ENCODE measurements around the gene CASZ1. TPM values are rescaled to one million over a fixed set of nuclear protein-coding genes. Genes with fewer than 3 reads are reported as not detected.

CASZ1 gene
- polyA plus RNA-seq, 3 donors, result 0.30 to 3.7 (median 0.50) TPM

DNA sequence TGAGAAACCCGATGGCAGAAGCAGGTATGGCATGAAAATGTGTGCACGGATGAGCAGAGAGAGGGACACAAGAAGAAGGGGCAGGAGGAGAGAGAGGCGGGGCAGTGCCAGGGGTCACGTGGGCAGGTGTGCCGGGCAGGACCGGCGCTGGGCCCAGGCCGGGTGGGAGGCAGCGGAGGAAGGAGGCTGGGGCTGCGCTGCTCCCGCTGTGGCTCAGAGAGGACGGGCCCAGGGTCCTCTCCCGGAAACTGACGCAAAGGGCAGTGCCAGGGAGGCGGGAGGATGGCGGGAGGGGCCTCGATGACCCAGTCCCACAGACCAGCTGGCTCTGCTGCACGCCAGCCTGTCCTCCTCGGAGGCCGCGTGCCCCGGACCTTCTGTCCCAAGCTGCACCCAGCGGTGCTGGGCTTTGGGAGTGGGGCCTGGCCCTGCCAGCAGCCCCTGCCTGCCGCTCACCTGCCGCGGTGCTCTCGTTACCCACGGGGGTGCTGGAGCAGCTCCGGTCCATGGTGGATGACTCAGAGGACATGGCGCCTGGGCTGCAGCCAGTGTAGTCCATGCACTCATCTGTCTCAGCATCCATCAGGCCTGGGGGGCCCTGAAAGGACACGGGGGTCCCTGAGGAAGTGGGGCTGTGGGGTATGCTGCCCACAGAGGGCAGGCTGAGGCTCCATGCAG, 153.9 kb downstream of the CASZ1 start:
- Mint-ChIP-seq H3K36me3 (peaks cover 0 to 6% of the 10 kb centered on the region in 2 donors), H3K27me3 (ENCODE audit: low read depth in 3 of 3) (peaks cover 16 to 26% (median 20%) of the 10 kb centered on the region in 3 donors), H3K4me3 (no peak overlapping the region), H3K27ac (peak overlapping the region in 1 of 7 donors; percentile 17), H3K4me1 (no peaks in the 10 kb centered on the region), H3K9me3 (peaks cover 0 to 7% (median 5%) of the 10 kb centered on the region in 7 donors)
- peaks cover 5 to 13% of the 10 kb centered on the region in 2 donors for H3K27me3 ChIP-seq (ENCODE audit: control insufficient read depth in 2 of 2, insufficient read depth in 2 of 2, low read length in 2 of 2)
- 96% methylated on average over 29 of the region's 31 CpGs for WGBS (ENCODE audit: insufficient coverage)
- no peak overlapping the region for H3K27ac ChIP-seq (ENCODE audit: low read depth in 1 of 2, low read length in 2 of 2)
- H3K36me3 ChIP-seq (replicated peaks in 1 of 2; ENCODE audit: control insufficient read depth in 1 of 2, insufficient read depth in 2 of 2, low read length in 2 of 2), result no peaks in the 10 kb centered on the region
- intact Hi-C loops (cut with micrococcal nuclease), result no loop called here
- no peak overlapping the region for H3K4me3 ChIP-seq (replicated peaks in 1 of 3; ENCODE audit: low read depth in 2 of 3, low read length in 3 of 3)
- no peaks in the 10 kb centered on the region for H3K79me2 ChIP-seq (ENCODE audit: insufficient read depth, low read length)
- H3K9ac ChIP-seq (ENCODE audit: insufficient read depth, low read length, poor library complexity, severe bottlenecking), result no peak overlapping the region
- H3K4me2 ChIP-seq (replicated peaks; ENCODE audit: extremely low read depth, low read length, poor library complexity, severe bottlenecking), result no peak overlapping the region
- no peaks in the 10 kb centered on the region for H4K20me1 ChIP-seq (ENCODE audit: insufficient read depth, low read length)
- H2AFZ ChIP-seq (ENCODE audit: insufficient read depth, low read depth, low read length, poor library complexity, severe bottlenecking), result no peak overlapping the region
- no peaks in the 10 kb centered on the region for H3K4me1 ChIP-seq (ENCODE audit: control insufficient read depth in 1 of 2, insufficient read depth in 2 of 2, low read length in 2 of 2)
- TF ChIP-seq, protein P1, sequence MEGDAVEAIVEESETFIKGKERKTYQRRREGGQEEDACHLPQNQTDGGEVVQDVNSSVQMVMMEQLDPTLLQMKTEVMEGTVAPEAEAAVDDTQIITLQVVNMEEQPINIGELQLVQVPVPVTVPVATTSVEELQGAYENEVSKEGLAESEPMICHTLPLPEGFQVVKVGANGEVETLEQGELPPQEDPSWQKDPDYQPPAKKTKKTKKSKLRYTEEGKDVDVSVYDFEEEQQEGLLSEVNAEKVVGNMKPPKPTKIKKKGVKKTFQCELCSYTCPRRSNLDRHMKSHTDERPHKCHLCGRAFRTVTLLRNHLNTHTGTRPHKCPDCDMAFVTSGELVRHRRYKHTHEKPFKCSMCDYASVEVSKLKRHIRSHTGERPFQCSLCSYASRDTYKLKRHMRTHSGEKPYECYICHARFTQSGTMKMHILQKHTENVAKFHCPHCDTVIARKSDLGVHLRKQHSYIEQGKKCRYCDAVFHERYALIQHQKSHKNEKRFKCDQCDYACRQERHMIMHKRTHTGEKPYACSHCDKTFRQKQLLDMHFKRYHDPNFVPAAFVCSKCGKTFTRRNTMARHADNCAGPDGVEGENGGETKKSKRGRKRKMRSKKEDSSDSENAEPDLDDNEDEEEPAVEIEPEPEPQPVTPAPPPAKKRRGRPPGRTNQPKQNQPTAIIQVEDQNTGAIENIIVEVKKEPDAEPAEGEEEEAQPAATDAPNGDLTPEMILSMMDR (IDR thresholded peaks at IDR 0.05), result no peak
- no peaks in the 10 kb centered on the region for H3K9me3 ChIP-seq (replicated peaks in 1 of 2; ENCODE audit: control insufficient read depth in 1 of 2, insufficient read depth in 1 of 2, low read length in 2 of 2)
- no peak for DNase-seq

DNA sequence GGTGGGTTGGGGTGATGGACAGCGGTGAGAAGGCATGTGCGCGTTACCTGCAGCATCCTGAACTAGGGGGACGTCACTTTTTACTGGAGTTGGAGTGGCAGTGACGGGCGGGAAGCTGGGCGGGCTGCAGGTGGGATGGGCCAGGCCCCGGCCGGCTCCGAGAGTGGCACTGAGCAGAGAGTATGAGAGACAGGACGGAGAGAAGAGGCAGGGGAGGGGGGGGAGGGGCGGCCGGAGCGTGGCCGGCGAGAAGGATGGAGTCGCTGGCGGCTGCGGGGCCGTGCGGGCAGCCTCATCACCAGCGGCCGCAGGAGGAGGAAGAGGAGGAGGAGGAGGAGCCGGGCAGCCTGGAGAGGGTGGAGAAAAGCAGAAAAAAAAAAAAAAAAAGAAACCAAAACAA, 154.5 kb downstream of the CASZ1 start:
- H3K4me1 ChIP-seq (ENCODE audit: control insufficient read depth in 1 of 2, insufficient read depth in 2 of 2, low read length in 2 of 2), result no peaks in the 10 kb centered on the region
- Mint-ChIP-seq H3K9me3 (peaks cover 0 to 7% (median 5%) of the 10 kb centered on the region in 7 donors), H3K36me3 (peaks cover 0 to 8% of the 10 kb centered on the region in 2 donors), H3K4me3 (no peak overlapping the region), H3K4me1 (no peaks in the 10 kb centered on the region), H3K27ac (peak overlapping the region in 1 of 7 donors; percentile 17), H3K27me3 (ENCODE audit: low read depth in 3 of 3) (peaks cover 21 to 32% (median 25%) of the 10 kb centered on the region in 3 donors)
- H4K20me1 ChIP-seq (ENCODE audit: insufficient read depth, low read length), result no peaks in the 10 kb centered on the region
- no peaks in the 10 kb centered on the region for H3K9me3 ChIP-seq (replicated peaks in 1 of 2; ENCODE audit: control insufficient read depth in 1 of 2, insufficient read depth in 1 of 2, low read length in 2 of 2)
- H3K36me3 ChIP-seq (replicated peaks in 1 of 2; ENCODE audit: control insufficient read depth in 1 of 2, insufficient read depth in 2 of 2, low read length in 2 of 2), result no peaks in the 10 kb centered on the region
- H3K27ac ChIP-seq (ENCODE audit: low read depth in 1 of 2, low read length in 2 of 2), result no peak overlapping the region
- no peak overlapping the region for H3K4me3 ChIP-seq (replicated peaks in 1 of 3; ENCODE audit: low read depth in 2 of 3, low read length in 3 of 3)
- no peak overlapping the region for H3K9ac ChIP-seq (ENCODE audit: insufficient read depth, low read length, poor library complexity, severe bottlenecking)
- H3K27me3 ChIP-seq (ENCODE audit: control insufficient read depth in 2 of 2, insufficient read depth in 2 of 2, low read length in 2 of 2), result peaks cover 5 to 18% of the 10 kb centered on the region in 2 donors
- 95% methylated on average over 12 of the region's 24 CpGs for WGBS (ENCODE audit: insufficient coverage)
- no peaks in the 10 kb centered on the region for H3K79me2 ChIP-seq (ENCODE audit: insufficient read depth, low read length)
- TF ChIP-seq, protein P1 (IDR thresholded peaks at IDR 0.05), result no peak
- DNase-seq, result no peak
- no peak overlapping the region for H2AFZ ChIP-seq (ENCODE audit: insufficient read depth, low read depth, low read length, poor library complexity, severe bottlenecking)
- intact Hi-C loops (cut with micrococcal nuclease), result no loop called here
- no peak overlapping the region for H3K4me2 ChIP-seq (replicated peaks; ENCODE audit: extremely low read depth, low read length, poor library complexity, severe bottlenecking)

Data from CD14-positive monocyte (primary cell).